Measurements from ENCODE around the gene TDRKH.

Gene TDRKH

GRCh38 chr1:151803164-151803563 is 12.9 kb upstream of the TDRKH start:
- DNase-seq (ENCODE audit: low read depth) = no peak
- no peak overlapping the region for H3K4me3 ChIP-seq (ENCODE audit: low read depth, low read length)

GRCh38 chr1:151802372-151802771 is 12.1 kb upstream of the TDRKH start:
- TF ChIP-seq CTCF (conservative IDR thresholded peaks at IDR 0.05; ENCODE audit: low read depth, low read length) = no peak
- no peak for DNase-seq (ENCODE audit: low read depth)
- no peak overlapping the region for H3K4me3 ChIP-seq (ENCODE audit: low read depth, low read length)

More at GRCh38 chr1:151803164-151803563, 12.9 kb upstream of the TDRKH start:
- TF ChIP-seq CTCF (conservative IDR thresholded peaks at IDR 0.05; ENCODE audit: low read depth, low read length) = no peak

- no peak for TF ChIP-seq CTCF (conservative IDR thresholded peaks at IDR 0.05; ENCODE audit: low read depth, low read length)
Measured at GRCh38 chr1:151801846-151802245, 11.5 kb upstream of the TDRKH start.

GRCh38 chr1:151801310-151801820 is 11.1 kb upstream of the TDRKH start:
- TF ChIP-seq CTCF (conservative IDR thresholded peaks at IDR 0.05; ENCODE audit: low read depth, low read length) = no peak
- no peak overlapping the region for H3K4me3 ChIP-seq (ENCODE audit: low read depth, low read length)
- no peak for DNase-seq (ENCODE audit: low read depth)

More at GRCh38 chr1:151801846-151802245, 11.5 kb upstream of the TDRKH start:
- no peak for DNase-seq (ENCODE audit: low read depth)
- no peak overlapping the region for H3K4me3 ChIP-seq (ENCODE audit: low read depth, low read length)

- TF ChIP-seq CTCF (conservative IDR thresholded peaks at IDR 0.05; ENCODE audit: low read depth, low read length) = no peak
- DNase-seq (ENCODE audit: low read depth) = no peak
- no peak overlapping the region for H3K4me3 ChIP-seq (ENCODE audit: low read depth, low read length)
Measured at GRCh38 chr1:151800830-151801229, 10.5 kb upstream of the TDRKH start.

- peak; percentile 9 for DNase-seq (ENCODE audit: low read depth)
- TF ChIP-seq CTCF (conservative IDR thresholded peaks at IDR 0.05; ENCODE audit: low read depth, low read length) = no peak
Measured at GRCh38 chr1:151799179-151800022, 9.1 kb upstream of the TDRKH start.

GRCh38 chr1:151798571-151798970 is 8.3 kb upstream of the TDRKH start:
- DNase-seq (ENCODE audit: low read depth) = no peak
- H3K4me3 ChIP-seq (ENCODE audit: low read depth, low read length) = no peak overlapping the region
- no peak for TF ChIP-seq CTCF (conservative IDR thresholded peaks at IDR 0.05; ENCODE audit: low read depth, low read length)

More at GRCh38 chr1:151799179-151800022, 9.1 kb upstream of the TDRKH start:
- H3K4me3 ChIP-seq (ENCODE audit: low read depth, low read length) = no peak overlapping the region

All from choroid plexus epithelial cell (primary cell).